HepG2 (cell line): ENCODE data around the gene TLDC2. TPM values are rescaled to one million over a fixed set of nuclear protein-coding genes. Genes with fewer than 3 reads are reported as not detected.

ENCODE experiments used
- ATAC-seq: fragments of 200-7000 bp; cut with Tn5 transposase; 3 replicates; pipeline ENCODE4 v1.9.1; 2020; ENCODE audit warnings: mild to moderate bottlenecking, moderate library complexity
- BruUV-seq: library from RNA; stranded (reverse); fragments of 400-500 nt; replicated peaks from 2 replicates; lab custom pipeline; 2021; lab: Mats Ljungman, UMichigan
- CTCF ChIA-PET: fragments of 300-600 bp; formaldehyde crosslinking; extraction: SDS; loops from one replicate; lab custom pipeline; 2021; ENCODE audit warnings: low total read pairs, inconsistent platforms, low intra/inter-chr PET ratio; lab: Yijun Ruan, JAX
- POLR2A ChIA-PET: fragments of 350-600 bp; sonication (Branson Sonifier 250); formaldehyde crosslinking; loops from one replicate; lab custom pipeline; 2020; ENCODE audit warnings: antibody characterized with exemption, inconsistent platforms; lab: Yijun Ruan, JAX
- DNase-seq: peaks from one replicate; pipeline ENCODE4 v3.0.0-alpha.2; 2015; ENCODE audit warnings: low spot score
- FAIRE-seq: peaks from 3 replicates; lab custom pipeline; 2011; peaks lifted over from hg19 to GRCh38; lab: Jason Lieb, UNC
- H2AFZ ChIP-seq: one replicate; pipeline ENCODE4 v1.6.1; 2011; ENCODE audit warnings: low read length, inconsistent platforms
- H3K27ac ChIP-seq: fragments of 300-600 bp; 3 replicates; pipeline ENCODE4 v1.8.0; 2011; ENCODE audit warnings: mixed run types, mild to moderate bottlenecking, mixed read lengths, low read length, inconsistent platforms; ENCODE audit not compliant: insufficient read depth; ENCODE audit errors: extremely low read length
- H3K27me3 ChIP-seq, 2 experiments: fragments of 200-600 bp in 1 of 2; 2 replicates in 1 of 2; 3 replicates in 1 of 2; pipeline versions ENCODE4 v1.6.0 to v1.8.0; 2011; ENCODE audit warnings: low read length in 2 of 2, mild to moderate bottlenecking in 2 of 2, moderate library complexity in 2 of 2, inconsistent platforms in 1 of 2; ENCODE audit not compliant: insufficient read depth in 2 of 2, control insufficient read depth in 1 of 2
- H3K36me3 ChIP-seq, 2 experiments: fragments of 200-600 bp in 1 of 2; replicated peaks in 1 of 2; 2 replicates in 1 of 2; 3 replicates in 1 of 2; pipeline versions ENCODE4 v1.5.1 to v1.8.0; 2011; ENCODE audit warnings: low read length in 2 of 2, inconsistent platforms in 1 of 2; ENCODE audit not compliant: insufficient read depth in 2 of 2, control insufficient read depth in 1 of 2
- H3K4me1 ChIP-seq: 2 replicates; pipeline ENCODE4 v1.5.1; 2012; ENCODE audit warnings: low read length, inconsistent platforms; ENCODE audit not compliant: insufficient read depth
- H3K4me2 ChIP-seq: 2 replicates; pipeline ENCODE4 v1.6.0; 2011; ENCODE audit warnings: low read depth, low read length, inconsistent platforms
- H3K4me3 ChIP-seq, 3 experiments: fragments of 200-600 bp in 1 of 3; sonication (generic), shearing (Covaris generic) in 1 of 3; replicated peaks in 1 of 3; 2 replicates each; pipeline ENCODE4 v1.5.1; 2011 to 2016; ENCODE audit warnings: low read length in 3 of 3, inconsistent platforms in 2 of 3, low read depth in 2 of 3, mild to moderate bottlenecking in 2 of 3, control low read depth in 1 of 3, mixed read lengths in 1 of 3; ENCODE audit not compliant: insufficient read depth in 1 of 3
- H3K79me2 ChIP-seq: one replicate; pipeline ENCODE4 v1.6.1; 2011; ENCODE audit warnings: low read length, inconsistent platforms; ENCODE audit not compliant: insufficient read depth
- H3K9ac ChIP-seq: 2 replicates; pipeline ENCODE4 v1.6.0; 2011; ENCODE audit warnings: mild to moderate bottlenecking, low read depth, low read length, inconsistent platforms; ENCODE audit not compliant: insufficient read depth
- H3K9me3 ChIP-seq: 2 replicates; pipeline ENCODE4 v1.5.1; 2012; ENCODE audit warnings: mild to moderate bottlenecking, low read length
- H4K20me1 ChIP-seq: 2 replicates; pipeline ENCODE4 v1.6.0; 2011; ENCODE audit warnings: inconsistent platforms, mild to moderate bottlenecking, low read length, moderate library complexity; ENCODE audit not compliant: insufficient read depth
- DDIT3 ChIP-seq: sonication (generic); formaldehyde crosslinking; IDR thresholded peaks from 2 replicates; pipeline ENCODE4 v1.4.0; 2020; ENCODE audit warnings: mild to moderate bottlenecking, missing genetic modification reagents
- EP300 ChIP-seq, 3 experiments: sonication (generic) in 1 of 3; formaldehyde crosslinking in 1 of 3; IDR thresholded peaks; 2 replicates each; pipeline versions ENCODE4 v1.5.1 to v1.6.1; 2011 to 2020; ENCODE audit warnings: low read depth in 2 of 3, low read length in 2 of 3, borderline replicate concordance in 1 of 3, improper control_type of control experiment in 1 of 3, mild to moderate bottlenecking in 1 of 3, missing genetic modification reagents in 1 of 3, moderate library complexity in 1 of 3
- MBNL3 ChIP-seq: fragments of 250-450 bp; sonication (Bioruptor Pico); conservative IDR thresholded peaks from 2 replicates; pipeline ENCODE4 v1.8.0; 2022; ENCODE audit warnings: mild to moderate bottlenecking, inconsistent platforms
- PLRG1 ChIP-seq: fragments of 450-650 bp; conservative IDR thresholded peaks from 2 replicates; pipeline ENCODE4 v1.6.1; 2016
- RERE ChIP-seq: IDR thresholded peaks from 2 replicates; pipeline ENCODE4 v1.6.1; 2016; ENCODE audit warnings: low read depth, missing genetic modification reagents, missing compliant biosample characterization
- ZNF3 ChIP-seq: IDR thresholded peaks from 2 replicates; pipeline ENCODE4 v1.7.0; 2017; ENCODE audit warnings: inconsistent platforms
- ZNF567 ChIP-seq: sonication (generic); formaldehyde crosslinking; IDR thresholded peaks from 2 replicates; pipeline ENCODE4 v1.8.1; 2023; ENCODE audit warnings: mild to moderate bottlenecking, missing genetic modification reagents, borderline replicate concordance
- ZZZ3 ChIP-seq: sonication (generic); formaldehyde crosslinking; IDR thresholded peaks from 2 replicates; pipeline ENCODE4 v1.4.0; 2020; ENCODE audit warnings: missing genetic modification reagents, mild to moderate bottlenecking, borderline replicate concordance
- WGBS: methylation state at CpG from one replicate; pipeline ENCODE4 v1.1.6; 2017; ENCODE audit warnings: low lambda C conversion rate; 5-methylcytosine and 5-hydroxymethylcytosine counted together
- in situ Hi-C: cut with HindIII; loops from 2 replicates; pipeline ENCODE4 v1.10.0; 2017; ENCODE audit warnings: low pct_unique_long_range_greater_than_20kb; ENCODE audit not compliant: extremely low pct_ligation_motif_present
- intact Hi-C: fragments of 100-400 bp; cut with micrococcal nuclease; formaldehyde crosslinking; loops from one replicate; pipeline ENCODE4 v1.10.0; 2022; ENCODE audit not compliant: unreplicated experiment
- polyA plus RNA-seq, 8 experiments: library from polyadenylated mRNA; depleted of rRNA in 3 of 8; stranded (reverse) in 7 of 8; unstranded in 1 of 8; fragments of >200 nt; fragmentation: Illumina TruSeq in 4 of 8; extraction: Trizol in 4 of 8; gene quantifications; 2 replicates each; pipeline versions ENCODE4 v1.2.1 to v1.2.3, GENCODE V29; 2011 to 2016; ENCODE audit warnings: low read depth in 4 of 8, missing spikeins in 1 of 8, mixed read lengths in 1 of 8; ENCODE audit not compliant: insufficient read depth in 1 of 8
- total RNA-seq, 5 experiments: library from RNA; depleted of rRNA; stranded (reverse); fragments of >200 nt; fragmentation: Illumina TruSeq; extraction: Trizol; gene quantifications; 2 replicates each; pipeline ENCODE4 v1.2.3, GENCODE V29; 2016; ENCODE audit warnings: low read depth in 1 of 5
- TF ChIP-seq, protein P1 (sequence below): sonication (generic); formaldehyde crosslinking; IDR thresholded peaks from 2 replicates; pipeline ENCODE4 v1.4.0; 2020; ENCODE audit warnings: missing genetic modification reagents

Gene TLDC2
- total and polyA plus RNA-seq, 2 of the 13 experiments (the other 11 are each of a cell fraction or from before 2014, with no cell fraction given): 1.5 to 1.6 TPM

- TF ChIP-seq EP300 (IDR thresholded peaks at IDR 0.05; ENCODE audit: low read depth in 2 of 2, low read length in 2 of 2) (no peak), EP300 (CRISPR knock-in tag; IDR thresholded peaks at IDR 0.05; ENCODE audit: borderline replicate concordance) (no peak)
Observed at GRCh38 chr20:36919715-36920333, 43.9 kb downstream of the TLDC2 start (continued).

- Histone ChIP-seq H3K9ac (no peak overlapping the region), H3K27me3 (no peaks in the 10 kb centered on the region), H4K20me1 (no peaks in the 10 kb centered on the region), H3K4me1 (no peaks in the 10 kb centered on the region), H3K36me3 (peaks cover 7 to 9% of the 10 kb centered on the region in 2 experiments; a peak in 4 of 5 replicates), H3K79me2 (no peaks in the 10 kb centered on the region), H3K27ac (no peak overlapping the region), H3K4me2 (no peak overlapping the region), H3K9me3 (no peaks in the 10 kb centered on the region), H2AFZ (no peak overlapping the region), H3K4me3 (no peak overlapping the region)
- TF ChIP-seq PLRG1 (no peak), ZZZ3 (CRISPR knock-in tag) (no peak), ZNF567 (CRISPR knock-in tag) (no peak), RERE (CRISPR knock-in tag) (no peak), MBNL3 (CRISPR knock-in tag) (no peak), DDIT3 (CRISPR knock-in tag) (no peak), ZNF3 (CRISPR knock-in tag) (no peak)
- TF ChIP-seq, protein P1, sequence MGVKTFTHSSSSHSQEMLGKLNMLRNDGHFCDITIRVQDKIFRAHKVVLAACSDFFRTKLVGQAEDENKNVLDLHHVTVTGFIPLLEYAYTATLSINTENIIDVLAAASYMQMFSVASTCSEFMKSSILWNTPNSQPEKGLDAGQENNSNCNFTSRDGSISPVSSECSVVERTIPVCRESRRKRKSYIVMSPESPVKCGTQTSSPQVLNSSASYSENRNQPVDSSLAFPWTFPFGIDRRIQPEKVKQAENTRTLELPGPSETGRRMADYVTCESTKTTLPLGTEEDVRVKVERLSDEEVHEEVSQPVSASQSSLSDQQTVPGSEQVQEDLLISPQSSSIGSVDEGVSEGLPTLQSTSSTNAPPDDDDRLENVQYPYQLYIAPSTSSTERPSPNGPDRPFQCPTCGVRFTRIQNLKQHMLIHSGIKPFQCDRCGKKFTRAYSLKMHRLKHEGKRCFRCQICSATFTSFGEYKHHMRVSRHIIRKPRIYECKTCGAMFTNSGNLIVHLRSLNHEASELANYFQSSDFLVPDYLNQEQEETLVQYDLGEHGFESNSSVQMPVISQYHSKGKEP (CRISPR knock-in tag): no peak
- ChIA-PET CTCF (interaction anchor here (1.3 kb wide), 1 partner anchor 84 kb away, joined by 6 read pairs; no protein-coding TSS in a partner anchor), POLR2A (interaction anchor here (1.1 kb wide), 1 partner anchor 48 kb away, joined by 3 read pairs; no protein-coding TSS in a partner anchor)
- in situ Hi-C loops (no loop called here), intact Hi-C loops (no loop called here)
- no peak for FAIRE-seq
- no peak for ATAC-seq
- DNase-seq: no peak
- no TSS peak for BruUV-seq
- WGBS: 93% methylated on average over 8 of the region's 8 CpGs
Observed at GRCh38 chr20:36920334-36920730, 44.4 kb downstream of the TLDC2 start.
